IPS-18c (cell line): ENCODE data around the gene MAPK4.

Experiments
- H3K4me3 ChIP-seq: 2 replicates; pipeline ENCODE4 v1.7.0; 2013; ENCODE audit warnings: low read depth, mild to moderate bottlenecking, low read length, moderate library complexity; ENCODE audit not compliant: insufficient read depth
- H3K9me3 ChIP-seq: one replicate; pipeline ENCODE4 v1.6.1; 2013; ENCODE audit warnings: mild to moderate bottlenecking, low read length, moderate library complexity; ENCODE audit not compliant: control insufficient read depth, insufficient read depth

The MAPK4 gene

DNA sequence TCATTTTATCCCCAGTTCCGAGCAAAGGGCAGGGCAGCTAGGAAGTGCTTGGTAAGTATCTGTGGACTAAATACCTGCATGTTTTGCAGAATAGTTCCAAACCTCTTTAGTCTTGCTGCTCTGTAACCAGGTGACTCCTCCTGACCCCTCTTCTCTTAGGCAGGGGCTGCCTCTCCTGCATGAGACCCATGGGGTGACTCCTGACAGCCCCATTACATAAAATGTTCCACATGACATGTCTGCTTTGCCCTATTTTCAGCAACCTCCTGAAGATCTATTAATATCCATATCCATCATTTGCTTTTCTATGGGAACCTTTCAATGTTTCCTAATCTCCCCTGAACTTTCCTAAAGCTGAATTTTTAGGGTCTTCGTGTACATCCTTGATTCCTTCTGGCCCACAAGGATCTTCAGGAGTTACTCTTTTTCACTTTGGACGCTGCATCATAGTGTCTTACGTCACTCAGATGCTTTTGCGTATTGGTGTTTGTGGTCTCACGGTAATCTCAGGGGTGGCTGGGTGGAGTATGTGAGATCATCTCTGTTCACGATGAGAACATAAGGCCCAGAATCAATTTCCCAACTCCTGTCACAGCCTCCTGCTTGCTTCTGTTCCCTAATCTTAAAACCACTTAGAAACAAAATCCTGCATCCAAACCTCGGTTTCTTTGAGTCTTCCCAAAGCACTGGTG is 76.6 kb downstream of the MAPK4 start:
- Histone ChIP-seq H3K4me3 (no peak overlapping the region), H3K9me3 (no peaks in the 10 kb centered on the region)

DNA sequence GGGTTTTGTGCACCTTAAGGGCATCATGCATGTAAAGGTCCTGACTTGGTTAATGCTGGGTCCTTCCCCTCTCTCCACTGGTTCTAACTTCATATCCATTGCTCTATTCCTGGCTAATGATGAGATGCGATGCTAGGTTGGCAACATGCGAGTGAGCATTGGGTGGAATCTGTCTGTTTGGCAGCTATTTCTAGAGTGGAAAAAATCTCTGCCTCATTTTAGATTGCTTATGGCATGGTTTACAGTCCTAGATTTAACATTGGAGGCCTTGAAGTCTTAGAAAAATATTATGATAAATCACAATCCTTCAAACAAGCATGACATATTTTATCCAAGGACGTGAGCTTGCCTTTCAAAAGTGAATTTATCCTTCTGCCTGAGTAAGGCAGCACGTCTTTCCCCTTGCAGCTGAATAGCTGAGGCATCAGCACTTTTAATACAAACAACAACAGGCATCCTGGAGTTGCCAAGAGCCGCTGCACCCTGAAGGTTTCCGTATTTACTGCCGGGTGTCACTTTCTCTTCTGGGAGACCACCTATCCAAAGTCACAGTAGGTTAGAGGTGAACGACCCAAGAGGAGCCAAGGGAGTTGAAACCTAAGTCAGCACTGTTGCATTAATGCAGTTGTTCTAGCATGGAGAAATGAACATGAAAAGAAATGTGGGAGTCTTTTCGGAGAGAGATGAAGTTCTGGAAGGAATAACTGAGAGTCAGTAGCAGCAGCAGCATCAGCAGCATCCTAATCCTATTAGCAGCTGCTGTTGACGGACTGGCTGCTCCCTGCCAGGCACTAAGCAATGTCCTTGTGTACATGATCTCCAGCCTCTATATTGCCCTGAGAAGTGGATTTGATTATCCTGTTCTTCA is 78.4 kb downstream of the MAPK4 start:
- Histone ChIP-seq H3K9me3 (no peaks in the 10 kb centered on the region), H3K4me3 (no peak overlapping the region)

DNA sequence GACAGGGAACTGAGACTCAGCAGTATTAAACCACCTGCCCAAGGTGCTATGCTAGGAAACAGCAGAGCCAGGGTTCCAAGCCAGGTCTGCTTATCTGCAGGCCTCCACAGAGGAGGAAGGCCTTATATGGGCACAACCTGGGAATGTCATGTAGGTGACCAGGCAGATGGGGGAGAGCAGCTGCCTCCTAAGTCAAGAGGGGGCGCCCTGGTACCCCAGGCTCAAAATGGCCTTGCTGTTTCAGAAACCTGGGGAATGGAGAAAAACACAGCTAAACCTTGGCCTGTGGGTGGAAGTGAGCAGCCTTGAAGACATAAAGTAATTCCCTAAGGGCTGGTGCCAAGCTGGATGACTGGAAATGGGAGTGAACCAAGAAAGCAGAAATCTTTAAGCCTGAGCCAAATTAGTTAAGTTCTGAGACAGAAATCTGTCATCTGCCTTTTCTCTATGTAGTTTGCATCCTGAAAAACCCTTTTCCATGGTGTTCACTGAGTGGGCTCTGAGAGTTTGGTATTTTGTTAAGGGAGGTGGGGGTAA is 79.1 kb downstream of the MAPK4 start:
- Histone ChIP-seq H3K4me3 (no peak overlapping the region), H3K9me3 (no peaks in the 10 kb centered on the region)

DNA sequence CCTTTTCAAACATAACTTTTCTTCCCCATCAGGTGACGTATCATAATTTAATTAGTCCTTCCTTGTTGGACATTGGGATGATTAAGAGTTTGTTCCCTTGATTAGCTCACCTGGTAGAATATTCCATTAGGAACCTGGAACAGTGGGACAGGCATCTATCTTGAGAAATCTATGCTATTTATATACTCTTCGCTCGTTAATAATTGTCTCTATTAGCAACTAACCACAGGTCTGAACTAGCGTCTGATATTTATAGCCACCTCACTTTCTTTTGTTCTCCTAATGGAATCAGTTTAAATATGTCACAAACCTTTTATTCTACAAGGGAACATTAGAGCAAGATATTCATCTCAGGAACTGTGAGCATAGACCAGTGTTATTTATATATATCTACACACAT is 79.8 kb downstream of the MAPK4 start:
- no peak overlapping the region for H3K4me3 ChIP-seq
- no peaks in the 10 kb centered on the region for H3K9me3 ChIP-seq

GRCh38 chr18:50642439-50642838 is 82.6 kb downstream of the MAPK4 start:
- H3K9me3 ChIP-seq = no peaks in the 10 kb centered on the region
- H3K4me3 ChIP-seq = no peak overlapping the region

DNA sequence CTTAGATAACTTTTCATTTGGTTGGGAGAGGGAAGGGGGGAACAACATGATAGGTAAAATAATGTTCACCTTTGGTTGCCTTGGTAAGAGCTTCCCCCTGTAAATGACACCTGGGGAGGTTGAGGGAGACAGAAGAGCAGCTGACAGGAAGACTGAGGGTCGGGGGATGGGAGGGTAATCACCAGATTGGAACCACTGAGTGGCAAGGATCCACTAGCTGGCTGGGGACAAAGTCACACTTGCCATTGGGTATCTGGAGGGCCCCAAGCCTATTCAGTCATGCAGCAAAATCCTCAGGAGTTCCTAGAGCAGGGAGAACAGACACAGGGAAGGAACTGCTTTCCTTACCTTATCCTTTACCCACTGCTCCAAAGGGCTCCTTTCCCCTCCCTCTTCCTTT is 84.3 kb downstream of the MAPK4 start:
- Histone ChIP-seq H3K9me3 (no peaks in the 10 kb centered on the region), H3K4me3 (no peak overlapping the region)

- Histone ChIP-seq H3K4me3 (no peak overlapping the region), H3K9me3 (no peaks in the 10 kb centered on the region)
Measured at GRCh38 chr18:50644807-50645206, 84.9 kb downstream of the MAPK4 start.

DNA sequence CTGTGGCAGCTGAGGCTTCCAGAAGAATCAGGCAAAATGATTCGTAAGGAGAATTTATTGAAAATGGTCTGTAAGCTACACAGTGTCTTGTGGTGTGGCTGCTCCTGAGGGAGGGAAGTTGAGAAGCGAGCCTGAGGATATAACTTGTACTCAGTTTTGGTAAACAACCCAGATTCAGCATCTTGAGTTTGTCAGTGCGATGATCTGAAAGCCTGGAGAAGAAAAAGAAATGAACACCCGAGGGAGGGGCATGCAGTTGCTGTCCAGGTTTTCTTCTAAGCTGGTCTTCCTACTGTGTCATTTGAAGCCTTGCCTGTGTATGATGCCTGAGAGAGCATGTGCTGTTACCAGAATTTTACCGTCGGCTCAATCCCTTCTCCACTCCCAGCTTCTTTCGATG is 87.3 kb downstream of the MAPK4 start:
- Histone ChIP-seq H3K4me3 (no peak overlapping the region), H3K9me3 (no peaks in the 10 kb centered on the region)

DNA sequence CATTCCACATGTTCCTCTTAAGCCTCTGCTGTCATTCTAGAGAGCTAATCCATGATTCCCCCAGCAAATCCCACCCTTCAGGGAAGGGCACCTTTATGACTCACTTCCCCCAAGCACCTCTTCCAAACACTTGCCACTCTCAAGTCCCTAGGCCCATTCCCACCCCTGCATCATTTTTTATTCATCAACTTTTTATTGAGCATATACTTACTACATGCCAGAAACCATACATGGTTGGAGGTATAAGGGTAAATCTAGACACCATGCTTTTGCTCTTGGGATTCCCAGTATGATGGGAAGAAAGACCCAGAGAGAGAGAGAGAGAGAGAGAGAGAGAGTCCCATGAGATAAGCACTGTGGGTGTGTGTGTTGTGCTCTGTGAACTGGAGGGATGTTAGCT is 87.9 kb downstream of the MAPK4 start:
- no peak overlapping the region for H3K4me3 ChIP-seq
- no peaks in the 10 kb centered on the region for H3K9me3 ChIP-seq

- Histone ChIP-seq H3K9me3 (no peaks in the 10 kb centered on the region), H3K4me3 (no peak overlapping the region)
Measured at GRCh38 chr18:50649821-50650220, 89.9 kb downstream of the MAPK4 start.

DNA sequence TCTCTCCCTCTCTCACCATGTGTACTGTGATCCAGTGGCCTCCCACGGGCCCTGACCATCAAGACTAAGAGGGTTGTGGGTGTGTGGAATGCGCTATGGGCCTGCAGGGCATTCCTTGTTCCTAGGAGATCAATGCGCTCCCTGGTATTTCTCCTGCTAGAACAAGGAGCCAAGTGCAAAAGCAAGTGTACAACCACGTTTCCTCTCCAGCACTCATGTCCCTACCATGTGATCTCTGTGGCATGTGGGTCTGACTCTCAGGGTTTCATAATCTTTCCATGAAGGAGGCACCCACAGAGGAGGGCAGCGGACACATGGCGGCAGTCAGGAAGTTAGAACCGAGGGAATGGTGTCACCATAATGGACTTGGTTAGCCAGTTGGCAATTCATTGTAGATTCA is 91.4 kb downstream of the MAPK4 start:
- H3K9me3 ChIP-seq = no peaks in the 10 kb centered on the region

GRCh38 chr18:50653402-50654093 is 93.7 kb downstream of the MAPK4 start:
- Histone ChIP-seq H3K9me3 (no peaks in the 10 kb centered on the region), H3K4me3 (no peak overlapping the region)

More for the DNA sequence above, 91.4 kb downstream of the MAPK4 start:
- H3K4me3 ChIP-seq = no peak overlapping the region

DNA sequence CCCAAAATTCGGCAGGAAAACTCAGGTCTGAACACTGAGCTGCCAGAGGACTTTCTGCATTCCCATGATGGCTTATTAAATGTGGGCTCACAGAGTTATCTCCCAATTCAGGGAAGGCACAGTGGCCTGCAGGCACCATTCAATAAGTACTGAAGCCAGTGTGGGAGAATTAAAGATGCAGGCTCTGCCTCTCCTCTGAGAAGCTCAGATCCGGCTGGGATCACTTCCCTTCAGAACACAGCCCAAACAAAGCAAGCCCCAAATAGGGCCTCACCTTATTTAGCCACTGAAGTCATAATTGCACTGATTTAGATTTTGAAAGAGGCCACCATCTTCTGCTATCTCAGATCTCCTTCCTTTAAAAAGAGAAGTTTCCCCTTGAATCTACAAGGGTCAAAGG is 94.3 kb downstream of the MAPK4 start:
- Histone ChIP-seq H3K4me3 (no peak overlapping the region), H3K9me3 (no peaks in the 10 kb centered on the region)

- H3K9me3 ChIP-seq = no peaks in the 10 kb centered on the region
- H3K4me3 ChIP-seq = no peak overlapping the region
Measured at GRCh38 chr18:50654658-50655550, 95.0 kb downstream of the MAPK4 start.

- H3K9me3 ChIP-seq = no peaks in the 10 kb centered on the region
- H3K4me3 ChIP-seq = no peak overlapping the region
Measured at GRCh38 chr18:50656396-50656795, 96.5 kb downstream of the MAPK4 start.

DNA sequence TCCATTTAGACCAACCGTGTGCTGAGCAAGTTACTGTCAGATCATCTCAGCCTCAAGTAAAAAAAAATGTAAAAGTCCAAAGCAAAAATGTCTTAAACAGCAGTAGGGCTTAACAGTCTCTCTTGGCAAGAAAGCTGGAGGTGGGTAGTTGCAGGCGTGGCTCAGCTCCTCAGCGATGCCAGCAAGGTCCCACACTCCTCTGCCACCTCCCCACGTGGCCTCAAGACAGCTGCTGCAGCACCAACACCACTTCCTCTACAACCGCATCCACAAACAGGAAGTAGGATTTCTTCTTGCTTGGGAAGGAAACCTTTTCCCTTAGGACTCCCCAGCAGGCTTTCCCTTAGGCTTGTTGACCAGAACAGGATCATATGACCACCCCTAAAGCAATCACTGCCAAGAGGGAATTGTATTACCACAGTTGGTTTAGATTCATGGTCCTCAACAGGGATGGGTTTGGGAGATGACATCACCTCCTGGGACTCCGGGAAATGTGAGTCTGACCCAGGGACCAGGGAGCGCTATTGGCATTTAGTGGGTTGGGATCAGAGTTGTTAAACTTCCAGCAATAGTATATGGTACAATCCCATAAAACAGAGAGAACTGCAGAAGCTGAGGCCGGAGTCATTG is 97.1 kb downstream of the MAPK4 start:
- Histone ChIP-seq H3K4me3 (no peak overlapping the region), H3K9me3 (no peaks in the 10 kb centered on the region)
